CD1c-positive myeloid dendritic cell (primary cell): Measurements from ENCODE around the gene SLIT1.
A peak's percentile ranks its signal among the peaks of the same experiment; 100 is the strongest.

Experiments
- DNase-seq: peaks from one replicate; pipeline ENCODE4 v3.0.0-alpha.2; 2016; ENCODE audit errors: extremely low spot score

Gene SLIT1

DNA sequence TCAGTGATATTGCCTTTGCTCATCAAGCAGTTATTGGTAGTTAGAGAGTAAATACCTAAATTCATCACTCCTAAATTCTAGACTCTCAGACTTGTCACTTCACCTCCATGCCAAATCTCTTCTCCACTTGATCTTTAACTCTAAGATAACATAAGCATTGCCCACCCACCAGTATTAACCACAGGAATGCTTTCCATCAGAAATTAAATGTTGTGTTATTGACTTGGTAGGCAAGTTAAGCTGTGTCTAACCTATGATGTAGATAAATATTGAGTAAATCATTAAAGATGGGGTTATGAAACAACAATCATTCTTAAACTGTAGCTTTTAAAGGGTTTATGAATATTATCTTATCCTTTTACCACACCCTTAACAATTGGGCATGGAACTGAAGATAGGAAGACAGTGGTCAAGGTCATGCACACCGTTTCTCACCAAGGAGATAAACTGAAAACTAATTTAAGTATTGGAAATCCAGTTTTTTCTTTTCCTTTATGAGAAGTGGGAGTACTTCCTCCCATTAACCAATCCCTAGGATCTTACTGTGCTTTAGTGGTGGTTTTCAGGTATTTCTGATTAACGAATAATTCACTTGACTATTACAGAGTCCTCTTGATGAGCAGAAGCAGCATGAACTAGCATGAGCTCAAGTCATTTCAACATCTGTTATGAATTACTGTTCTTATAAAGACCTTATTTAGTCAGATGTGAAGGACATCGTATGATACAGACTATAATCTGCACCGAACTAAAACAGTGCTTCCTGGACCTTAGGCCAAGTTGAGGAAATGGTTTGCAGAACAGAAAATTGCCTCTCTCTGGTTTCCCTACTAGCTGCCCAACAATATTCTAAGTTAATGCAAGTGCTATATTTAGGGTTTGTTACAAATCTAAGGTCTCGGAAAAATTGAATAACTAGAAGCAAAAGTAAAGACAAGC lies 211.7 kb downstream of the SLIT1 start:
- DNase-seq, result peak; percentile 23

DNA sequence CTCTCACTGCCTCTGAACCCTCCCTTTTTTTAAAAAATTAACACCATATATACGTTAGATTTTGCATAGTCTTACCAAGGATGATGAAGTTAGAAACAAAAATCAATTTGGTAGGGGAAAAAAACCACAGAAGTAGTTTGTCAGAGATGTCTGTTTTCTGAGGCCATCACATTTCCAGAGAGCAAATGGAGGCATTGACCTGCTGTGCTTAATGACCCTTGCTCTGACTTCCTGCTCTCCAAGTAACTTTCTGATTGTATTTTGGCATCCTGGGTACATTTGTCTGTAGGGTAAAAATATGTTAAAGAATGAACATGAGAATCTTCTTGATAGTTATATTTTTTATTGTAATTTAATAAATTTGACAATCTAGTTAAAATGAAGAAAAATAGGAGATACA lies 213.5 kb downstream of the SLIT1 start:
- no peak for DNase-seq

DNA sequence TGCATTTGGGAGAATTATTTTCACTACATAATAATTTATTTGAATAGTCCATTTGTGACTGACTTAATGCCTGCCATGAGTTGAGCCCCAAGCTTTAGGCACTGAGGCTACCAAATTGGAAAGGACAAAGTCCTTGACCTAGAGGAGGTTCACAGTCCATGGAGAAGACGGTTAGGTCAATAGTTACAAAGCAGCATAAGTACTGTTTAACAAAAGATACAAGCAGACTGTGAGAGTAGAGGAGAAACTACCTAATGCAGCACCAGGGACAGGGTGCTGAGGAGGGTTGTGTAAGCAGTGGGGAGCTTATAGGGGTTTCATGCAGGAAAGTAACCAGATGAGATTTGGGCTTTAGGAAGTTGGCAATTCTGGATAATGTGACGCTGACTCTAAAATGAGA lies 214.4 kb downstream of the SLIT1 start:
- DNase-seq, result no peak

DNA sequence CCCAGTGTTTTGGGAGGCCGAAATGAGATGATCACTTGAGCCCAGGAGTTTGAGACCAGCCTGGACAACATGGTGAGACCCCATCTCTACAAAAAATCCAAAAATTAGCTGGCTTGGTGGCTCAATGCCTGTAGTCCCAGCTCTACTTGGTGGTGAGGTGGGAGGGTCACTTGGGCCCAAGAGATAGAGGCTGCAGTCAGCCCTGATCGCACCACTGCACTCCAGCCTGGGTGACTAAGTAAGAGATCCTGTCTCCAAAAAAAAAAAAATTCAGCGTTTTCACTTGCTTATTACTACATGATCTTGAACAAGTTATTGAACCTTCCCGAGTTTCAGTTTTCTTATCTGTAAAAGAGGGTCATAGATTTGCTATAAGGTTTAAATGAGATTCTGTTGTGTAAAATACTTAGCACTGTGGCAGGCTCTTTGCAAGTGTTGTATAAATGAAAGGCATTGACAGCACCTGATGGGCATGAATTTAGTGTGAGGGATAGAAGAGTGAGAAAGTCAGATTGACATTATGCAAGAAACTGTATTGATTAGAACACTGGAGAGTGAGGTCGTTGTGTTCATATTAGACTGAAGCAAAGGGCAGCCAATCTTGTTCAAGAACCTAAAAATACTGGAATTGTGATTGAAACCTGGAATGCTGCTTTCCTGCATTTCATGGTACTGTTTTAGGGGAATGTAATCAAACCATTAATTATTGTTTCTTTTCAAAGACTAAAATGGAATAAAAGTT lies 216.9 kb downstream of the SLIT1 start:
- no peak for DNase-seq

DNA sequence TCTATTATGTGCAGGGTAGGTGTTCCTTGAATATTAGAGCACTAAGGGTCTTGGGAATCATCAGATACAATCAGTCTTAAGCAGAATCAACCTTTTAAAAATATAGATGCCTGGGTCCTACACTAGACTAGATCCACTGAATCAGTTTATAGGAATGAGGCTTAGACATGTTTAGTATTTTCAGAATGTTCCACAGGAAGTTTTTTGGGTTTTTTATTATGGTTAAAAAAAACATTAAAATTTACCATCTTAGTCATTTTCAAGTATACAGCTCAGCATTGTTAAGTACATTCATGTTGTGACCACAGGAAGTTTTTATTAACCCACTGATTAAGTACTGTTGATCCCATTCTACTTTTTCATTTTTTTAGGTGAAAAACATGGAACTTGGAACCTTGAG lies 217.9 kb downstream of the SLIT1 start:
- no peak for DNase-seq

DNA sequence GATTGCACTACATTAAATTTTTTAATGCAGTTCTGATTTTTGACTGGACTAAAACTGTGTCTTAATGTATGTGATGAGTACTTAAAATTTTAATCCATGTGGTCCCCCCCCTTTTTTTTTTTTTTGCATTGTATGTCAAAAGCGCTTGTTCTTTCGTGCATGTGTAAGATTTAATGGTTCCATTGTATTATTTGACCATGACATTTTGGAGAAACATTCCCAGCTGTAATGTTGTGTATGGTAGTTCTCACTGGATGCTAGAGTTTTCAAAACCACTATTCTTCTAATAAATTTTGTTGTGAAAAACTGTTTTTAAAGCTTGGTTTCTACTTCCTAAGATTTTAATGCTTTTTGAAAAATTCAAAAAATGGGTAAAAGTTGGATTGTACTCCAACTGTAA lies 221.6 kb downstream of the SLIT1 start:
- no peak for DNase-seq

DNA sequence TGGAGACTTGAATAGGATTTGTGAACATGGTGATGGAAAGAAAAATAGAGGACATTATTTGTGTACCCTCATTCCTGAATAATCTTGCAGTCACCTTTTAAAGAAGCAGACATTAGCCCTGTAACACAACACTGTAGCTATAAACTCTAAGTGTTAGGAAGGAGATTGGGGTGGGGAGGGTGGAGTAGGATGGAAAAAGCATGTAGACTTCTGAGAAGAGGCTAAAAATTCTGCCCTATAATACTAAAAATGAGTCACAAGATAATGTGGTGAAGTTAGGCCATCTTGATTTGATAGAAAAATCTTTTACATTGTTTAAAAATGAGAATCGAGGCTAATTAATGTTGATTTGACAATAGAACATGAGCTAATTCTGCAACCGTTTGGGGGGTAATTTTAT lies 224.9 kb downstream of the SLIT1 start:
- DNase-seq, result no peak

DNA sequence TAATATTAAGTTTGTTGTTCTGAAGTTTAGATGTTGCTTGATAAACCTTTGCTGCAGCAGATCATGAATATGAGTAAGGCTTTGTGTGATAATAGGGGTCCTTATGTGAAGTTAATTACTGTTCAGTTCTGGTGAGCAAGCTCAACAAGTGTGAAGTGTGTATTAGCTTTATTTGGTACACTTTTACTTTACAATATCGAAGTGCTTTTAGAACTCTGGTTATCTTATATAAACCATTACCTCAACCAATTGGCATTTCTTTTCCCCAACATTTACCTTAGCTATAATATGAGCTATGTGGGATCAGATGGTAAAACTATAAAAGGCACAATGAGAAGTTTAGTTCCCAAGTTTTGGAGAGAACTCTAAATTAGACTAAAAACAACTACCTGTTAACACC lies 226.0 kb downstream of the SLIT1 start:
- no peak for DNase-seq

DNA sequence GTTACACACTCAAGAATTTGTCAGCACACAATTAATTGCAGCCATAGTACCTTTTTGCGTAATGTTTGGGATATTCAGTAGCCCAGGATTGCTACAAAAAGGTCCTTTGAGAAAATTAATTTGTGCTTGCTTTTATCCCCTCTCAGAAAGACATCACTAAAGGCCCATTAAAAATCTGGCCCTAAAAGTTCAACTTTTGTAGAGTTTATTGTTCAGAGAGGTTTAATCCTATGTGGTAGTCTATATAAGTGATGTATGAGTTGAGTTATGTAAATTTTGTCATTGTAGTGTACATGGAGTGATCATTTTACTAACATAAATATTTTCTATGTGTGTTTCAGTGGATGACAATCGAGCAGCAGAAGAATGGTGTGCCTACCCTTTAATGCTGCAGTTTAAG lies 227.7 kb downstream of the SLIT1 start:
- no peak for DNase-seq

DNA sequence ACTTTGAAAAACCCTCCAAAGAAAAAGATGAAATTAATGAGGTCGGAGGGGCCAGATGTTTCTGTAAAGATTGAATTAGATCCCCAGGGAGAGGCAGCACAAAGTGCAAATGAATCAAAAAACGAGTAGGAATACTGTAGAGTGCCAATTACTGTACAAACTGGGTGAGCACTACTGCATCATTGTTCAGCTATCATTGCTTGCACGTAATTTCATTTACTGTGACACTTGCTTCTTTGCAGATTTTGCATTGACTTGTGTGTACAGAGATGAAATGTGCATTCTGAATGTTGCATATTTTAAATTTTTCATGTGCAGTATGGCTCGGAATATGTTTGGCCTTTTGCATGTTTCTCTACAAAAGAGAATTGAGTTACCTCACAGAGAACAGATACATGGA lies 230.0 kb downstream of the SLIT1 start:
- DNase-seq, result no peak

DNA sequence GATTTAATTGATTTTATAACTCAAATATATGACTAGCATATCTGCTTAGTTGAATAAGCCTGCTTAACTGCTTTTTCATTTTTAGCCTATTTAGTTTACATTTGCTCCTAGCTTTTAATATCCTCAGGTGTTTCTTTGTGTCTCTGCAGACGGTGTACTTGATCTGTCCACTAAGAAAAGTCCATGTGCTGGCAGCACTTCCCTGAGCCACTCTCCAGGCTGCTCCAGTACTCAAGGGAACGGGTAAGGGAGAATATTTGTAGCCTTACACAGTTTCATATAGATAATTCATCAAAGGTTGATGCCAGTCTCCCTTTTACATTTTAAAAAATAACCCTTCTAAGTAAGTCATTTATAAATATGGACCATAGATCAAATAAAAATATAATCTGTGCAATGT lies 233.8 kb downstream of the SLIT1 start:
- DNase-seq, result no peak

DNA sequence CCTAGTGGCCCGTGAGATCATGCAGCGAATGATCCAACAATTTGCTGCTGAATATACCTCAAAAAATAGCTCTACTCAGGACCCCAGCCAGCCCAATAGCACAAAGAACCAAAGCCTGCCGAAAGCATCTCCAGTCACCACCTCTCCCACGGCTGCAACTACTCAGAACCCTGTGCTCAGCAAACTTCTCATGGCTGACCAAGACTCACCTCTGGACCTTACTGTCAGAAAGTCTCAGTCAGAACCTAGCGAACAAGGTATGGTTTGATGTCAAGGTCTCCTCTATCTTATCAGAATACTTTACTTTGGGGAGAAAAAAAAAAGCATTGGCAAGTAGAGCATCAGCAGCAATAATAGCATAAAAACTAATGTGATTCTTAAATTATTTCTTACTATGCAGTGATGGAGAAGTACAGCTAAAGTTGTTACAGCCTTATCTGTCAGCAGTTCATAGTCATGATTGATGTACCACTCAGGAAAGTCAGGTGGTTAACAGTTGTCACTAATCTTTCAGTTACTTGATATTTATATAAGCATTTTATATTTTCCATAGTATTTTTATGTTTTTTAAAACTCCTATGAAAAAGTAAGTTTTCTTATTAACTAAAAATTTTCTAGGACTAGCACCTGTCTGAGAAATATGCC lies 236.6 kb downstream of the SLIT1 start:
- DNase-seq, result no peak
